ENCODE results near the gene NOXRED1. TPM values are rescaled to one million over a fixed set of nuclear protein-coding genes. Genes with fewer than 3 reads are reported as not detected.

Gene NOXRED1
- total and polyA plus RNA-seq, 2 donors from 2014 or later = 0.28 to 0.57 TPM

DNA sequence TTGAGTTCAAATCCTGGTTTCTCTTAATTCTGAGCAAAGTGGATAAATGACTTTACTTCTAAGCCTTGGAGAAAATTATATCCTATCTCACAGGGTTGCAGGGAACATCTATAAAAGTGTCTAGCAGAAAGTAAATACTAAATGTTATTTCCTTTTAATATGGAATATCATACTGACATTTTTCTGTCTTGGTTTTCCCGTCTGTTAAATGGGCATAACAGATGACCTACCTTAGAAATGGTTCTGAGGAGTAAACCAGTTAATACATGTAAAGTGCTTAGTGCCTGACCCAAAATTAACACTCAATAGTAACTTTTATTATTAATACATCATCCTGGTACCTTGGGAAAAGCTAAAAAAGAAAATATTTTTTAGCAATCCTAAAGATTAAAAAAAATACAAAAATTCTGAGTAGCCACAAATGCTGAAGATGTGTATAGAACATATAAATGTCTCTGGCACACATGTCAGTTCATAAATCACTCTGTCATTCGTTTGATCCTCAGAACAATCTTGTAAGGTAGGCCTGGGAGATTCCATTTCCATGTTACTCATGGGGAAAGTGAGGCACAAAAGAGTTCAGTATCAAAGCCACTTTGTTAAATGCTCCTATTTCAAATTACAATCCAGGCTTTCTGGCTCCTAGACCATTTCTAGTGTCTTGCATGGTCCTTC is 32.8 kb upstream of the NOXRED1 start:
- peak overlapping the region in 2 of 3 donors; percentile 87 to 98 for H3K4me3 ChIP-seq (ENCODE audit: low read length in 3 of 3)
- no peaks in the 10 kb centered on the region for H3K27me3 ChIP-seq (ENCODE audit: control insufficient read depth, insufficient read depth, low read length)
- no peaks in the 10 kb centered on the region for H3K9me3 ChIP-seq (ENCODE audit: control insufficient read depth in 2 of 3, insufficient read depth in 1 of 3, low read length in 3 of 3)
- intact Hi-C loops (cut with DNase I) = no loop called here
- H3K9ac ChIP-seq (ENCODE audit: low read length in 3 of 3) = peak overlapping the region in 2 of 3 donors; percentile 87
- FAIRE-seq = no peak
- no peak for DNase-seq
- H3K36me3 ChIP-seq (ENCODE audit: control insufficient read depth in 2 of 3, insufficient read depth in 3 of 3, low read length in 3 of 3) = peaks cover 5 to 16% (median 13%) of the 10 kb centered on the region in 3 donors
- TF ChIP-seq, protein P1, sequence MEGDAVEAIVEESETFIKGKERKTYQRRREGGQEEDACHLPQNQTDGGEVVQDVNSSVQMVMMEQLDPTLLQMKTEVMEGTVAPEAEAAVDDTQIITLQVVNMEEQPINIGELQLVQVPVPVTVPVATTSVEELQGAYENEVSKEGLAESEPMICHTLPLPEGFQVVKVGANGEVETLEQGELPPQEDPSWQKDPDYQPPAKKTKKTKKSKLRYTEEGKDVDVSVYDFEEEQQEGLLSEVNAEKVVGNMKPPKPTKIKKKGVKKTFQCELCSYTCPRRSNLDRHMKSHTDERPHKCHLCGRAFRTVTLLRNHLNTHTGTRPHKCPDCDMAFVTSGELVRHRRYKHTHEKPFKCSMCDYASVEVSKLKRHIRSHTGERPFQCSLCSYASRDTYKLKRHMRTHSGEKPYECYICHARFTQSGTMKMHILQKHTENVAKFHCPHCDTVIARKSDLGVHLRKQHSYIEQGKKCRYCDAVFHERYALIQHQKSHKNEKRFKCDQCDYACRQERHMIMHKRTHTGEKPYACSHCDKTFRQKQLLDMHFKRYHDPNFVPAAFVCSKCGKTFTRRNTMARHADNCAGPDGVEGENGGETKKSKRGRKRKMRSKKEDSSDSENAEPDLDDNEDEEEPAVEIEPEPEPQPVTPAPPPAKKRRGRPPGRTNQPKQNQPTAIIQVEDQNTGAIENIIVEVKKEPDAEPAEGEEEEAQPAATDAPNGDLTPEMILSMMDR (IDR thresholded peaks at IDR 0.05; ENCODE audit: borderline replicate concordance, extremely low read depth, insufficient read depth) = no peak
- no peak overlapping the region for H3K27ac ChIP-seq (ENCODE audit: low read depth in 2 of 2, low read length in 2 of 2)
- H3K4me1 ChIP-seq (ENCODE audit: control insufficient read depth in 2 of 3, insufficient read depth in 2 of 3, low read depth in 1 of 3, low read length in 3 of 3) = peaks cover 0 to 12% (median 11%) of the 10 kb centered on the region in 3 donors

DNA sequence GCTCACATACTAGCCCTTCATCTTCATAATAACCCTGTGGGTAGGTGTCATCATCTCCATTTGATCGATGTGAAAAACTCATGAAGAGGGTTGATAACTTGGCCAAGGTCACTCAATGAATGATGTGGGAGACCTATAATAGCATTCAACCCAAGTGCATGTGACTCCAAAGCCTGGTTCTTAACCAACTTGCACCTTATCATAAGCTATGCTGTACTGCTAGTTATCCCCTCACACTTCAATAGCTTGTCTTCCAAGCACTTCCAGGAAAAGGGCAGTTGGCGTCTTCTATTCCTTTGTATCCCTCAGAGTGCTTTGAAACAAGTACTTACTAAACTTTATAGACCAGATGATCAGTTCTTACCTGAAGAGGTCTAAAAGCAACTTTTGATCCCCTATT is 18.9 kb upstream of the NOXRED1 start:
- H3K4me3 ChIP-seq (ENCODE audit: low read length in 3 of 3) = no peak overlapping the region
- no peak overlapping the region for H3K9ac ChIP-seq (ENCODE audit: low read length in 3 of 3)
- H3K27ac ChIP-seq (ENCODE audit: low read depth in 2 of 2, low read length in 2 of 2) = no peak overlapping the region
- DNase-seq (no peak), FAIRE-seq (no peak)
- TF ChIP-seq, protein P1 (IDR thresholded peaks at IDR 0.05; ENCODE audit: borderline replicate concordance, extremely low read depth, insufficient read depth) = no peak
- intact Hi-C loops (cut with DNase I) = no loop called here
- H3K27me3 ChIP-seq (ENCODE audit: control insufficient read depth, insufficient read depth, low read length) = no peaks in the 10 kb centered on the region
- peaks cover 0 to 35% (median 21%) of the 10 kb centered on the region in 3 donors for H3K36me3 ChIP-seq (ENCODE audit: control insufficient read depth in 2 of 3, insufficient read depth in 3 of 3, low read length in 3 of 3)
- no peaks in the 10 kb centered on the region for H3K9me3 ChIP-seq (ENCODE audit: control insufficient read depth in 2 of 3, insufficient read depth in 1 of 3, low read length in 3 of 3)
- no peaks in the 10 kb centered on the region for H3K4me1 ChIP-seq (ENCODE audit: control insufficient read depth in 2 of 3, insufficient read depth in 2 of 3, low read depth in 1 of 3, low read length in 3 of 3)

GRCh38 chr14:77439861-77440260 is 16.5 kb upstream of the NOXRED1 start:
- no peak overlapping the region for H3K4me3 ChIP-seq (ENCODE audit: low read length in 3 of 3)
- H3K27me3 ChIP-seq (ENCODE audit: control insufficient read depth, insufficient read depth, low read length) = no peaks in the 10 kb centered on the region
- no peaks in the 10 kb centered on the region for H3K4me1 ChIP-seq (ENCODE audit: control insufficient read depth in 2 of 3, insufficient read depth in 2 of 3, low read depth in 1 of 3, low read length in 3 of 3)
- H3K9ac ChIP-seq (ENCODE audit: low read length in 3 of 3) = no peak overlapping the region
- H3K27ac ChIP-seq (ENCODE audit: low read depth in 2 of 2, low read length in 2 of 2) = no peak overlapping the region
- intact Hi-C loops (cut with DNase I) = no loop called here
- FAIRE-seq = no peak
- TF ChIP-seq, protein P1 (IDR thresholded peaks at IDR 0.05; ENCODE audit: borderline replicate concordance, extremely low read depth, insufficient read depth) = no peak
- no peaks in the 10 kb centered on the region for H3K9me3 ChIP-seq (ENCODE audit: control insufficient read depth in 2 of 3, insufficient read depth in 1 of 3, low read length in 3 of 3)
- DNase-seq = no peak
- peaks cover 3 to 49% (median 30%) of the 10 kb centered on the region in 3 donors for H3K36me3 ChIP-seq (ENCODE audit: control insufficient read depth in 2 of 3, insufficient read depth in 3 of 3, low read length in 3 of 3)

Data from kidney (tissue), 14 donors.